IPS DF 4.7 (cell line): ENCODE results near the gene PPP2R2D.
"Not testable (repeated sequence)": the region's sequence is repeated elsewhere in the genome, so short reads cannot be mapped to it uniquely, and the experiment has no call there.

Source experiments
- DNase-seq: peaks from one replicate; pipeline ENCODE4 v3.0.0-alpha.2; 2013; ENCODE audit warnings: low spot score; ENCODE audit errors: extremely low read depth

Gene PPP2R2D

GRCh38 chr10:131907679-131908078 is 6.9 kb downstream of the PPP2R2D start:
- no peak for DNase-seq

DNA sequence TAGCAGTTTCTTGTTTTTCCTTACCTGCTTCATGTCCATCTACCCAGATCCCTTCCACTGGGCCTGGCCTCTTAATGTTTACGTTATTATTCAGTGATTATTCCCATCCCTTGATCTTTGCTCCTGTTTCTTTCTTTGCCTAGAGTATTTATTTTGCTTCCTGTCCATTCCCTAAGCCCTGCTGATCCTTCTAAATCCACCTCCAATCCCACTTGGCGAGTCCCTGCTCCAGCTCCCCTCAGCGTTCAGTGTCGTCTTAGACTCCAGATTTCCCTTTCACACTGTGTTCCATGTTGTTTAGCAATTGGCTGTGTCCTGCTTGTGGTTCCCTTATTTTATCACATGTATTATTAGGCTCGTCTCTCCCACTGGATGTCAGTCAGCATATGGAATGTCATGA is 7.3 kb downstream of the PPP2R2D start:
- no peak for DNase-seq

DNA sequence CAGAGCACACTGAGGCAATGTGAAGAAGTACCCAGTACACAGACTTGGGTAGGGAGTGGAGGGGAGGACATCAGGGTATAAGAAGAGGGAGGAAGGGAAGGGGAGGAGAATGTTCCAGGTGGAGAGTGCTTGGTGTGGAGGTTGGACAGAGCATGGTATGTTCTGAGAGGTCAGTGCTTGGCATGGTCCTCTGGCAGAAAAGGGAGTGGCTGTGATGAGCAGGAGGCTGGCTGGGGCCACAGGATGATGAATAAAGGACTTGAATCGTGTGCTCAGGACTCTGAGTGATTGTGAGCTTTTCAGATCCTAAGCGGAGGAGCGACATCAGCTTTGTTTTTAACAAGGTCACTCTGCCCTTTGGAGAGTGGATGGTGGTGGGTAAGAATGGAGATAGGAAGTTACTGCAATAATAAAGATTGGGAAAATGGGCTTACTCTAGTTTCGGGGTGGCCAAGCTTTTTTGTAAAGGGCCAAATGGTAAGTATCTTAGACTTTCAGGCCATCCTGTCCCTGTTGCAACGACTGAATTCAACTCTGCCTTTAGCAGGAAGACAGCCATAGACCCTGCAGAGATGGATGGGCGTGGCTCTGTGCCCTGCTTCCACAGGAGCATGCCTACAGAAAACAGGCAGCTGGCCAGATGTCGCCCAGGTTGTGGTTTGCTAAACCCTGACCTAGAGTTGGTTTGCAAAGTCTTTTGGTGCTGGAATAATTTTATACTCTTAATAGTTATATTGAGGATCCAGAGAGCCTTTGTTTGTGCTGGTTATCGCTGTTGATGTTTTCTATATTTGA is 8.4 kb downstream of the PPP2R2D start:
- DNase-seq: no peak

DNA sequence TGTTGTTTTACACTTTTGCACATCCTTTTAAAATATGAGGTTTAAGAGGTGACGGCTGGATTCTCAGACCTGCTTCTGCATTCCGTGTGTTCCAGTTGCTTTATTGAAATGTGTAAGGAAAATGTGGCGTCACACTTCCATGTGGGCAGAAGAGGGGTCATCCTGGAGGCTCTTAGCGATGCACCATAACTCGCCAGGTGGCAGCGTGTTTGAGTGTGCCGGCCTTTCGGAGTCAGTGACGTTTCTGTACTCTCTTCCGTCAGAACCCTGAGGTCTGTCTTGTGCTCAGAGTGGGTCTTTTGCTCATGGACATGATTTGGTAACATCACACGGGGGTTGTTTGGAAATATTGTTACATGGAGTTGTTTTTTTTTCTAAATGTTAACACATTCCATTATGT is 9.1 kb downstream of the PPP2R2D start:
- no peak for DNase-seq

DNA sequence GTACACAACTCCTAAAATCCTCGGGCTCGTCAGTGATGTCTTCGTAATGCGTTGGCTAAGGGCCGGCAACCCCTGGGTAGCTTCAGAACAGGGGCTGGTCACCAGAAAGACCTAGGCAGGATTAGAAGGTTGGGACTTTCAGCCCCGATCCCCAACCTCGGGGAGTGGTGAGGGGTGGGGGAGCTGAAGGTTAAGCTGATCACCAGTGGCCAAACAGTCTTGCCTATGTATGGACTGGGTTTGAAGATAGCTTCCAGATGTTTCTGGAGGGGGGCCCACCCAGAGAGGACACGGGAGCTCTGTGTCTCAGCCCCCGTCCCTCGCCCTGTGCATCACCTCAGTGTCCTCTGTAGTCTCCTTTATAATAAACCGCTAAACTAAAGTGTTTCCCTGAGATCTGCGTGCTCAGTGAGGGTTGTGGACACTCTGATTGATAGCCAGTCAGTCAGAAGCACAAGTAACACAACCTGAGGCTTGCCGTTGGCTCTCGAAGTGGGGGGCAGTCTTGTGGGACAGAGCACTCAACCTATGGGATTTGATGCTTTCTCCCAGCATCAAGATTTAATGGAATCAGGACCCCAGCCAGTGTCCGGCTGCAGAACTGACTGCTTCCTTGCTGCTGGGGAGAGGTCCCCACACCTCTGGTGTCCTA is 10.0 kb downstream of the PPP2R2D start:
- no peak for DNase-seq

- no peak for DNase-seq
Observed at GRCh38 chr10:131911451-131911850, 10.6 kb downstream of the PPP2R2D start.

DNA sequence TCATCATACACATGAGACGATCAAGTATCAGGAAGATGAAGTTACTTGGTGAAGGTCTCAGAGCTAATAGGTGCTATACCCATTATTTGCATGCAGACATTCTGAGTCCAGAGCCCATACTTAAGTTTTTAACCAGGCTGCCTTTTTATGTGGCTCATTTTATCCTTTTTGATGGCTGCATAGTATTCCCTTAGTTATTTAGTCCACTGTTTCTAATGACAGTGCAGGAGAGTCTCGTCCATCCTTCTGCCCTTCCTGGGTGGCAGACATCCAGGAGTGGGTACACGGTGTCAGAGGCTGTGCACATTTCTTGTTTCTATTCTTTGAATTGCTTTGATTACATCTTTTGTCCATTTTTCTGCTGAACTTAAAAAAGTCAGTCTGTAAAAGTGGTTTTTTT is 11.8 kb downstream of the PPP2R2D start:
- no peak for DNase-seq

GRCh38 chr10:131915484-131915883 is 14.7 kb downstream of the PPP2R2D start:
- no peak for DNase-seq

DNA sequence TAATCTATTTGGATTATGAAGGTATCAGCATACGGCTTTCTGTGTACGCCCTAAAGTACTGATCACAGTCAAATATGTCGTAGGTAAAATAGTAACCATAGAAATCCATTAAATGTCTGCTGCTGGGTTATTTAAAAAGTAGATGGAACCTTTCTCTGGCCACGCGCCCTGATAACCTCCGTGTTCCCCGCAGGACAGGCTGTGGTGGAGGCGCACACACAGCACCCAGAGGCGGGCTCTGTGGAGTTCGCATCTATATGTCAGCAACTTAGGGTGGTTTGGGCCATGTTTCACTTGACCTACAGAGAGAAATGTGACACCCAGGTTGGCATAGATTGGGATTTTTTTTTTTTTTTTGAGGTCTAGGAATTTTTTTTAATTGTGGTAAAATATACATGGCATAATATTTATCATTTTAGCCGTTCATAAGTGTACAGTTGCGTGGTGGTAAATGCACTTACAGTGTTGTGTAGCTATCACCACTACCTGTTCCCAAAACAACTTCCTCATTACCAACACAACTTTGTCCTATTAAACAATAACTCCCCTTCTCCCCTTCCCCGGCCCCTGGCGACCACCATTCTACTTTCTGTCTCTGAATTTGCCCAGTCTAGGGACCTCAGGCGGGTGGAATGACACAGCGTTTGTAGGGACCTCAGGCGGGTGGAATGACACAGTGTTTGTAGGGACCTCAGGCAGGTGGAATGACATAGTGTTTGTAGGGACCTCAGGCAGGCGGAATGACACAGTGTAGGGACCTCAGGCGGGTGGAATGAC is 15.4 kb downstream of the PPP2R2D start:
- DNase-seq: no peak

DNA sequence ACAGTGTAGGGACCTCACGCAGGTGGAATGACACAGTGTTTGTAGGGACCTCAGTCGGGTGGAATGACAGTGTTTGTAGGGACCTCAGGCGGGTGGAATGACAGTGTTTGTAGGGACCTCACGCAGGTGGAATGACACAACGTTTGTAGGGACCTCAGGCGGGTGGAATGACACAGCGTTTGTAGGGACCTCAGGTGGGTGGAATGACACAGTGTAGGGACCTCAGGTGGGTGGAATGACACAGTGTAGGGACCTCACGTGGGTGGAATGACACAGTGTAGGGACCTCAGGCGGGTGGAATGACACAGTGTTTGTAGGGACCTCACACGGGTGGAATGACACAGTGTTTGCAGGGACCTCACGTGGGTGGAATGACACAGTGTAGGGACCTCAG is 16.0 kb downstream of the PPP2R2D start:
- not testable (repeated sequence) for DNase-seq

DNA sequence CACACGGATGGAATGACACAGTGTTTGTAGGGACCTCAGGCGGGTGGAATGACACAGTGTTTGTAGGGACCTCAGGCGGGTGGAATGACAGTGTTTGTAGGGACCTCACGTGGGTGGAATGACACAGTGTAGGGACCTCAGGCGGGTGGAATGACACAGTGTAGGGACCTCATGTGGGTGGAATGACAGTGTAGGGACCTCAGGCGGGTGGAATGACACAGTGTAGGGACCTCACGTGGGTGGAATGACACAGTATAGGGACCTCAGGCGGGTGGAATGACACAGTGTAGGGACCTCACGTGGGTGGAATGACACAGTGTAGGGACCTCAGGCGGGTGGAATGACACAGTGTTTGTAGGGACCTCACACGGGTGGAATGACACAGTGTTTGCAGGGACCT is 16.7 kb downstream of the PPP2R2D start:
- DNase-seq: not testable (repeated sequence)

DNA sequence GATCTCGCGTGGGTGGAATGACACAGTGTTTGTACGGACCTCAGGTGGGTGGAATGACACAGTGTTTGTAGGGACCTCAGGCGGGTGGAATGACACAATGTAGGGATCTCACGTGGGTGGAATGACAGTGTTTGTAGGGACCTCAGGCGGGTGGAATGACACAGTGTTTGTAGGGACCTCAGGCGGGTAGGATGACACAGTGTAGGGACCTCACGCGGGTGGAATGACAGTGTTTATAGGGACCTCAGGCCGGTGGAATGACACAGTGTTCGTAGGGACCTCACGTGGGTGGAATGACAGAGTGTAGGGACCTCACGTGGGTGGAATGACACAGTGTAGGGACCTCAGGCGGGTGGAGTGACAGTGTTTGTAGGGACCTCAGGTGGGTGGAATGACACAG is 18.7 kb downstream of the PPP2R2D start:
- DNase-seq: not testable (repeated sequence)

DNA sequence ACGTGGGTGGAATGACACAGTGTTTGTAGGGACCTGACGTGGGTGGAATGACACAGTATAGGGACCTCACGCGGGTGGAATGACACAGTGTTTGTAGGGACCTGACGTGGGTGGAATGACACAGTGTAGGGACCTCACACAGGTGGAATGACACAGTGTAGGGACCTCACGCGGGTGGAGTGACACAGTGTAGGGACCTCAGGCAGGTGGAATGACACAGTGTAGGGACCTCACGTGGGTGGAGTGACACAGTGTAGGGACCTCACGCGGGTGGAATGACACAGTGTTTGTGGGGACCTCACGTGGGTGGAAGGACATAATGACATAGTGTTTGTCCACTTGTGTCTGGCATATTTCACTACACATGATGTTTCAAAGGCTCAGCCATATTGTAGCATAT is 19.3 kb downstream of the PPP2R2D start:
- no peak for DNase-seq

GRCh38 chr10:131920693-131921092 is 19.9 kb downstream of the PPP2R2D start:
- no peak for DNase-seq

DNA sequence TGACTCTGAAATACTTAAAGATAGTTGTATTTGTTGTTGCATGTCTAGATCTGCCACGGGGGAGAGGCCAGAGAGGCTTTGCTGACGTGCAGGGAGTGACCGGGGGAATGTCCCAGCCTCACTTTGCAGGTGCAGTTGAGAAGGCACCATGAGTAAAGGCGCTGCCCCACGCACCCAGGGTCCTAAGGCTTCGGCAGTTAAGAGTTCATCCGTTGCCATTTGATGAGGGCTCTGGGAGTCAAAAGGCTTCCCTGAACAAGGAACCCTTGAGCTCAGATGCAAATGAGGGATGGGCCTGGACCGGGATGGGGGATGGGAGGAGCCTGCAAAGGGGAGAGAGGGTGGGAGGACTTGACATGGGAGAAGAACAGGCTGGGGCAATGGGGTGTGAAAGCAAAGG is 20.4 kb downstream of the PPP2R2D start:
- no peak for DNase-seq

DNA sequence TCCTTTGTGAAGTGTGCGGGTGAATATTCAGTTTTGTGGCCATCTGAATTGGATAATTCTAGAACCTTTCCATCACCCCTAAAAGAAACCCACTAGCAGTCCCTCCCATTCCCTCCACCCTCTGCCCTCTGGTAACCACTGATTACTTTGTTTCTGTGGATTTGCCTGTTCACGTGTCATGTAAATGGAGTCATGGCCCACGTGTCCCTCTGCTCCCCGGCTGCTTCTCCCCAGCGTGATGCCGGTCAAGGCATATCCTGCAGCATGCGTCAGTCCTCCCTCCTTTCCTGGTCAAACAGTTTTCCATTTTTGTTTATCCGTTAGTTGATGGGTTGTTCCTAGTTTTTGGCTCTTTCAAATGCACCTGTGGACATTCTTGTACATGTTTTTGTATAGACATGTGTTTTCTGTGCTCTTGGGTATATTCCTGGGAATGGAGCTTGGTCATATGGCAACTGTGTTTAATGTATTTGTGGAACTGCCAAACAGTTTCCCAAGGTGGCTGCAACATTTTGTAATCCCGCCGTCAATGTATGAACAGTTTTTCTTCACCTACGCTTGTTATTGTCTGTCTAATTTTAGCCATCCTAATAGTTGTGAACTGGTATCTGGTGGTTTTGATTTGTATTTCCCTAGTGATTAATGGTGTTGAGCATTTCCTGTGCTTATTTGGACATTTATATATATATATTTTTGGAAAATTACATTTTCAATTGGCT is 22.4 kb downstream of the PPP2R2D start:
- DNase-seq: no peak

DNA sequence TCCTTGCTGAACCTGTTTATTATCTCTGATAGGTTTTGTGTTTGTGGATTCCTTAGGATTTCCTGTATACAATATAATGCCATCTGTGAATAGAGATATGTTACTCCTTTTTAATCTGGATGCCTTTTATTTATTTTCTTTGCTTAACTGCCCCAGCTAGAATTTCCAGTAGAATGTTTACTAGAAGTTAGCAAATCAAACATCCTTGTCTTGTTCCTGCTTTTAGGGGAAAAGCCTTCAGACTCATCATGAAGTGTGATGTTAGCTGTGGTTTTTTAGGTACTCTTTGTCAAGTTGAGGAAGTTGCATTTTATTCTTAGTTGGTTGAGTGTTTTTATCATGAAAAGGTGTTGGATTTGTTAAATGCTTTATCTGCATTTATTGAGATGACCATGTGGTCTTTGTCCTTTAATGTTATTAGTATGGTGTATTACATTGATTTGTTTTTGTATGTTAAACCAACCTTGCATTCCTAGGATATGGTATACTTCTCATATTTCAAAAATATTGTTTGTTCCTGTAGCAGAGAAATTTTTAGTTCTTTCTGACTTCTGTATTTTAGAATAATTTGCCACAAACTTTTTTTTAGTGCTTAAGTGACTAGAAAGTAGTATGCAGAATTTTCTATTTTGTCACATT is 24.3 kb downstream of the PPP2R2D start:
- no peak for DNase-seq

GRCh38 chr10:131925716-131926115 is 24.9 kb downstream of the PPP2R2D start:
- DNase-seq: no peak

DNA sequence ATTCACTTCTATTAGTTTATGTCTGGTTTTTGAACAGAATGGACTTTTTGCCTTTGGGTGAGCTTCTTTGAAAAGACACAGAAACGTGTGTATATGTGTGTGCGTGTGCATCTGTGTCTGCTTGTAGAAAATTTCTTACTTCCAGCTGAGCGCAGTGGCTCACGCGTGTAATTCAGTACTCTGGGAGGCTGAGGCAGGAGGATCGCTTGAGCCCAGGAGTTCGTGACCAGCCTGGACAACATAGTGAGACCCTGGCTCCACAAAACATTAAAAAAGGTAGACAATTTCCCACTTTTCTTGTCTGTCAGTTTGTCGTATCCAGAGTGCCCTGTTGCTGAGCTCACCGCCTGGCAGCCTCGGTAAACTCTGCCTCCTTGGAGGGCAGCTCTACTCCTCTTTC is 25.4 kb downstream of the PPP2R2D start:
- no peak for DNase-seq

DNA sequence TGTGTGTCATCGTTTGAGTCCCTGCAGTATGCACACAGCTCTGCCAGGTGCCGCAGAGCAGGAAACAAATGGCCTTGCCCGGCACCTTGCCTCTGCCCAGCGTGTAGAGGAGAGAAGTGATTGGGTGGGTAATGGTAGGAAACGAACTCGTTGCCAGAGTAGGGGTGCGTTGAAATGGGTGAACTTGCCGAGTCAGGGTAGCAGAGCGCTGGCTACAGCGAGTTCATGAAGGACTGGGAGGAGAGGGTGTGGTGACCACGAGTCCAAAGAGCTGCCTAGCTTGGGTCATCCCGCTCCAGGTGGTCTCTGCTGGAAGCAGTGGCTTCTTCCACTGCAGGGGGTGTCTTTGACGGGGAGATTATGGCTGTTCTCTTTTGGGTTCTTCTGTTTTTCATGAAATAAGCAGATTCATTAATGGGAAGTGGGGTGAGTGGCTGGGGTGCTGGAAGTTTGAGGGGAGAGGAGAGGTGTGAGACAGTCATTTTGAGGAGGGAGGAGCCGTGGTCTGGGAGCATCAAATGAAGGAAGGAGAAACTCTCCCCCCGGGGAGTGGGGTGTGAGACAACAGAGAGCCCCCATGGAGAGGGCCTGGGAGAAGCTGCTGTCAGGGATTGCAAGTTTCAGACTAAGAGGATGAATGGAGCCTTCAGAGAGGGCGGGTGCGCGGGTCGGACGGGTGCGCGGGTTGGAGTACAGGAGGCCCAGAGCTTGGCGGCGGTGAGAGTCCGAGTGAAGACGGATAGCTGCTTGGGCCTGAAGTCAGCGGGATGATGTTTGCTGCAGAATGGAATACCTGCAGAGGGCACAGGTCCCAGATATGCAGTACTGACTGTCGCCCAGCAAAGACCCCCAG is 26.2 kb downstream of the PPP2R2D start:
- DNase-seq: no peak
